ENCODE results near the gene GNB1L.

GNB1L gene

DNA sequence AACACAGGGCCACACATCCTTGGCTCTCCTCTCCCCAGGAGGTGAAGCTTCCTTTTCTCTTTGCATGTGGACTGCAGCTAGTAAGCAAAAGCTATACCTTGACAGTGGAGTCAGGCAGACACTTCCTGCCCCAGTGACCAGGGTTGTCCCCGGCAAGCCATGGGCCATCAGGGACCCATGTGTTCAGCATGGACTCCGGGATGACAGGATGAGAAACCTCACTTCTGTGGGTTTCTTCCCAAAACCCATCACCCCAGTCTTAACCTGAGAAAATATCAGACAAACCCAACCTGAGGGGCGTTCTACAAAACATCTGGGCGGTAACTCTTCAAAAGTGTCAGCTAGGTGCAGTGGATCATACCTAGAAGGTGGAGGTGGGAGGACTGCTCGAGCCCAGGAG lies 40.2 kb downstream of the GNB1L start:
- Histone ChIP-seq H3K27me3 (ENCODE audit: insufficient read depth, low read length) (no peaks in the 10 kb centered on the region), H3K9me3 (ENCODE audit: insufficient read depth, low read depth, low read length) (no peaks in the 10 kb centered on the region), H3K79me2 (ENCODE audit: control insufficient read depth, insufficient read depth, low read length, poor library complexity) (no peaks in the 10 kb centered on the region), H2AK5ac (ENCODE audit: low read length) (no peak overlapping the region), H3K36me3 (ENCODE audit: control insufficient read depth in 1 of 2, insufficient read depth in 2 of 2, low read length in 2 of 2) (peaks cover 2 to 3% of the 10 kb centered on the region in 2 experiments), H3K4me3 (ENCODE audit: low read depth, low read length) (no peak overlapping the region), H2BK5ac (ENCODE audit: low read depth, low read length, poor library complexity) (no peak overlapping the region), H2AFZ (ENCODE audit: insufficient read depth, low read length, poor library complexity) (no peak overlapping the region), H2BK12ac (ENCODE audit: low read length) (no peak overlapping the region), H4K8ac (ENCODE audit: low read depth, low read length) (no peak overlapping the region), H4K12ac (ENCODE audit: low read depth, low read length) (no peak overlapping the region), H4K91ac (ENCODE audit: low read depth, low read length) (no peak overlapping the region), H3K27ac (ENCODE audit: low read depth, low read length) (no peak overlapping the region), H3K9ac (ENCODE audit: low read length) (no peak overlapping the region), H3K4ac (ENCODE audit: low read depth, low read length) (no peak overlapping the region), H2BK120ac (ENCODE audit: insufficient read depth, low read length, poor library complexity) (no peak overlapping the region), H3K14ac (ENCODE audit: low read length) (no peak overlapping the region), H3K79me1 (ENCODE audit: low read length) (no peaks in the 10 kb centered on the region), H3K4me2 (ENCODE audit: low read length) (no peak overlapping the region), H3K18ac (ENCODE audit: low read length) (no peak overlapping the region), H3K23ac (ENCODE audit: low read length) (no peak overlapping the region), H3K4me1 (ENCODE audit: control insufficient read depth in 1 of 2, insufficient read depth in 2 of 2, low read length in 2 of 2) (peaks cover 2 to 4% of the 10 kb centered on the region in 2 experiments)
- DNase-seq: no peak
- WGBS (ENCODE audit: extremely low coverage, insufficient coverage, insufficient read length): no CpG with 5 or more reads among the region's 5 CpGs

- Histone ChIP-seq H3K18ac (ENCODE audit: low read length) (no peak overlapping the region), H3K4me1 (ENCODE audit: control insufficient read depth in 1 of 2, insufficient read depth in 2 of 2, low read length in 2 of 2) (peaks cover 2 to 4% of the 10 kb centered on the region in 2 experiments), H3K23ac (ENCODE audit: low read length) (no peak overlapping the region), H2AFZ (ENCODE audit: insufficient read depth, low read length, poor library complexity) (no peak overlapping the region), H2BK12ac (ENCODE audit: low read length) (no peak overlapping the region), H3K9ac (ENCODE audit: low read length) (no peak overlapping the region), H3K9me3 (ENCODE audit: insufficient read depth, low read depth, low read length) (no peaks in the 10 kb centered on the region), H3K36me3 (ENCODE audit: control insufficient read depth in 1 of 2, insufficient read depth in 2 of 2, low read length in 2 of 2) (peaks cover 3 to 4% of the 10 kb centered on the region in 2 experiments), H2BK5ac (ENCODE audit: low read depth, low read length, poor library complexity) (no peak overlapping the region), H3K4me2 (ENCODE audit: low read length) (no peak overlapping the region), H3K14ac (ENCODE audit: low read length) (no peak overlapping the region), H4K12ac (ENCODE audit: low read depth, low read length) (no peak overlapping the region), H2BK120ac (ENCODE audit: insufficient read depth, low read length, poor library complexity) (no peak overlapping the region), H4K8ac (ENCODE audit: low read depth, low read length) (no peak overlapping the region), H4K91ac (ENCODE audit: low read depth, low read length) (no peak overlapping the region), H2AK5ac (ENCODE audit: low read length) (no peak overlapping the region), H3K27me3 (ENCODE audit: insufficient read depth, low read length) (no peaks in the 10 kb centered on the region), H3K4me3 (ENCODE audit: low read depth, low read length) (no peak overlapping the region), H3K27ac (ENCODE audit: low read depth, low read length) (no peak overlapping the region), H3K4ac (ENCODE audit: low read depth, low read length) (no peak overlapping the region), H3K79me1 (ENCODE audit: low read length) (no peaks in the 10 kb centered on the region), H3K79me2 (ENCODE audit: control insufficient read depth, insufficient read depth, low read length, poor library complexity) (no peaks in the 10 kb centered on the region)
- no peak for DNase-seq
- no CpG with 5 or more reads among the region's 11 CpGs for WGBS (ENCODE audit: extremely low coverage, insufficient coverage, insufficient read length)
Measured at GRCh38 chr22:19812910-19813309, 41.8 kb downstream of the GNB1L start.

- Histone ChIP-seq H3K79me2 (ENCODE audit: control insufficient read depth, insufficient read depth, low read length, poor library complexity) (no peaks in the 10 kb centered on the region), H3K4me3 (ENCODE audit: low read depth, low read length) (no peak overlapping the region), H3K9me3 (ENCODE audit: insufficient read depth, low read depth, low read length) (no peaks in the 10 kb centered on the region), H3K79me1 (ENCODE audit: low read length) (no peaks in the 10 kb centered on the region), H3K4me1 (ENCODE audit: control insufficient read depth in 1 of 2, insufficient read depth in 2 of 2, low read length in 2 of 2) (peaks cover 2 to 4% of the 10 kb centered on the region in 2 experiments), H4K91ac (ENCODE audit: low read depth, low read length) (no peak overlapping the region), H3K23ac (ENCODE audit: low read length) (no peak overlapping the region), H3K27ac (ENCODE audit: low read depth, low read length) (no peak overlapping the region), H3K14ac (ENCODE audit: low read length) (no peak overlapping the region), H2BK12ac (ENCODE audit: low read length) (no peak overlapping the region), H2BK120ac (ENCODE audit: insufficient read depth, low read length, poor library complexity) (no peak overlapping the region), H3K27me3 (ENCODE audit: insufficient read depth, low read length) (no peaks in the 10 kb centered on the region), H2AFZ (ENCODE audit: insufficient read depth, low read length, poor library complexity) (no peak overlapping the region), H2BK5ac (ENCODE audit: low read depth, low read length, poor library complexity) (no peak overlapping the region), H2AK5ac (ENCODE audit: low read length) (no peak overlapping the region), H3K4ac (ENCODE audit: low read depth, low read length) (no peak overlapping the region), H4K8ac (ENCODE audit: low read depth, low read length) (no peak overlapping the region), H4K12ac (ENCODE audit: low read depth, low read length) (no peak overlapping the region), H3K9ac (ENCODE audit: low read length) (no peak overlapping the region), H3K4me2 (ENCODE audit: low read length) (no peak overlapping the region), H3K36me3 (ENCODE audit: control insufficient read depth in 1 of 2, insufficient read depth in 2 of 2, low read length in 2 of 2) (peaks cover 3 to 4% of the 10 kb centered on the region in 2 experiments), H3K18ac (ENCODE audit: low read length) (no peak overlapping the region)
- no peak for DNase-seq
- no CpG with 5 or more reads among the region's 36 CpGs for WGBS (ENCODE audit: extremely low coverage, insufficient coverage, insufficient read length)
Measured at GRCh38 chr22:19811811-19812771, 42.6 kb downstream of the GNB1L start.

DNA sequence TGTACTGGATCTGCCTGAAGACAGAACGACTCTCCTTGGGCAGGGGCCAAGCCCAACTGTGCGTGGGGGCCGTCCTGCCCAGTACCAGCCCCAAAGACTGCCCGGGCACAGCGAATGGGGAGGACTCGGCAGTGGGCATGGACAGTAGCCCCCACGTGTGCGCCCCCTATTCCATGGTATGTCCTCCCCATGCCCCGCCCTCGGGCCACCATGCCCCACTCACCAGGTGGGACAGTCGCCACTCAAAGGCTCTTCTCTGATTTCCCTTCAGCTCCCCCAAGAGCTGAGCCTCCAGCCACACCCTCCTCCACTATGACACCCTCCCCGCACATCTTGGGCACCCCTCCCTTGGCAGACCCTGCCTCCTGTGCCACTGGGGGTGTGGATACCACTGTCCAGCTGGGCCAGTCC lies 43.5 kb downstream of the GNB1L start:
- H3K27me3 ChIP-seq (ENCODE audit: insufficient read depth, low read length): no peaks in the 10 kb centered on the region
- H3K79me2 ChIP-seq (ENCODE audit: control insufficient read depth, insufficient read depth, low read length, poor library complexity): no peaks in the 10 kb centered on the region
- H3K9me3 ChIP-seq (ENCODE audit: insufficient read depth, low read depth, low read length): no peaks in the 10 kb centered on the region
- no peak overlapping the region for H4K8ac ChIP-seq (ENCODE audit: low read depth, low read length)
- H2AK5ac ChIP-seq (ENCODE audit: low read length): peak overlapping the region; percentile 26
- H2BK12ac ChIP-seq (ENCODE audit: low read length): no peak overlapping the region
- peaks cover 3 to 7% of the 10 kb centered on the region in 2 experiments for H3K36me3 ChIP-seq (ENCODE audit: control insufficient read depth in 1 of 2, insufficient read depth in 2 of 2, low read length in 2 of 2)
- peaks cover 3 to 6% of the 10 kb centered on the region in 2 experiments for H3K4me1 ChIP-seq (ENCODE audit: control insufficient read depth in 1 of 2, insufficient read depth in 2 of 2, low read length in 2 of 2)
- no peak overlapping the region for H3K18ac ChIP-seq (ENCODE audit: low read length)
- H3K9ac ChIP-seq (ENCODE audit: low read length): no peak overlapping the region
- H3K4ac ChIP-seq (ENCODE audit: low read depth, low read length): no peak overlapping the region
- no peaks in the 10 kb centered on the region for H3K79me1 ChIP-seq (ENCODE audit: low read length)
- H2BK120ac ChIP-seq (ENCODE audit: insufficient read depth, low read length, poor library complexity): no peak overlapping the region
- no peak overlapping the region for H3K27ac ChIP-seq (ENCODE audit: low read depth, low read length)
- H3K23ac ChIP-seq (ENCODE audit: low read length): no peak overlapping the region
- H4K12ac ChIP-seq (ENCODE audit: low read depth, low read length): no peak overlapping the region
- no peak for DNase-seq
- H3K14ac ChIP-seq (ENCODE audit: low read length): no peak overlapping the region
- no peak overlapping the region for H3K4me3 ChIP-seq (ENCODE audit: low read depth, low read length)
- no peak overlapping the region for H4K91ac ChIP-seq (ENCODE audit: low read depth, low read length)
- H3K4me2 ChIP-seq (ENCODE audit: low read length): no peak overlapping the region
- no peak overlapping the region for H2BK5ac ChIP-seq (ENCODE audit: low read depth, low read length, poor library complexity)
- H2AFZ ChIP-seq (ENCODE audit: insufficient read depth, low read length, poor library complexity): no peak overlapping the region
- WGBS (ENCODE audit: extremely low coverage, insufficient coverage, insufficient read length): no CpG with 5 or more reads among the region's 12 CpGs

Data from trophoblast cell (in vitro differentiated cells and primary cell).